ENCODE results near the gene ERBB3.

ERBB3 gene

GRCh38 chr12:56118688-56119357 lies 38.9 kb downstream of the ERBB3 start:
- peak overlapping the region; percentile 64 for H3K9ac ChIP-seq
- no peaks in the 10 kb centered on the region for H3K27me3 ChIP-seq (ENCODE audit: control insufficient read depth, insufficient read depth, low read length)
- H3K4me1 ChIP-seq, result peaks cover 11% of the 10 kb centered on the region
- no peaks in the 10 kb centered on the region for H3K9me3 ChIP-seq (ENCODE audit: control insufficient read depth, low read length)
- peak overlapping the region; percentile 94 for H3K4me2 ChIP-seq (ENCODE audit: low read length)
- peak overlapping the region; percentile 81 for H2AFZ ChIP-seq
- peak overlapping the region; percentile 98 for H3K4me3 ChIP-seq (ENCODE audit: low read depth, low read length)
- TF ChIP-seq CTCF (IDR thresholded peaks at IDR 0.05), result no peak
- peaks cover 2% of the 10 kb centered on the region for H3K79me2 ChIP-seq
- no peaks in the 10 kb centered on the region for H3K36me3 ChIP-seq (ENCODE audit: control insufficient read depth, insufficient read depth, low read length)
- H3K27ac ChIP-seq, result peak overlapping the region; percentile 97

- Histone ChIP-seq H3K9ac (no peak overlapping the region), H2AFZ (peak overlapping the region; percentile 81), H3K79me2 (peaks cover 2% of the 10 kb centered on the region), H3K27me3 (ENCODE audit: control insufficient read depth, insufficient read depth, low read length) (no peaks in the 10 kb centered on the region), H3K4me3 (ENCODE audit: low read depth, low read length) (peak overlapping the region; percentile 98), H3K9me3 (ENCODE audit: control insufficient read depth, low read length) (no peaks in the 10 kb centered on the region), H3K4me2 (ENCODE audit: low read length) (peak overlapping the region; percentile 94), H3K27ac (peak overlapping the region; percentile 97), H3K4me1 (peaks cover 11% of the 10 kb centered on the region), H3K36me3 (ENCODE audit: control insufficient read depth, insufficient read depth, low read length) (no peaks in the 10 kb centered on the region)
- TF ChIP-seq CTCF (IDR thresholded peaks at IDR 0.05), result peak; percentile 93
These were observed 39.4 kb downstream of the ERBB3 start for GRCh38 chr12:56119361-56119796.

GRCh38 chr12:56120158-56120846 lies 40.3 kb downstream of the ERBB3 start:
- Histone ChIP-seq H3K4me3 (ENCODE audit: low read depth, low read length) (no peak overlapping the region), H3K4me2 (ENCODE audit: low read length) (no peak overlapping the region), H3K36me3 (ENCODE audit: control insufficient read depth, insufficient read depth, low read length) (no peaks in the 10 kb centered on the region), H3K4me1 (peaks cover 11% of the 10 kb centered on the region), H3K27me3 (ENCODE audit: control insufficient read depth, insufficient read depth, low read length) (no peaks in the 10 kb centered on the region), H3K79me2 (peaks cover 2% of the 10 kb centered on the region), H3K9me3 (ENCODE audit: control insufficient read depth, low read length) (no peaks in the 10 kb centered on the region), H3K9ac (no peak overlapping the region), H3K27ac (peak overlapping the region; percentile 97), H2AFZ (no peak overlapping the region)
- no peak for TF ChIP-seq CTCF (IDR thresholded peaks at IDR 0.05)

- no peaks in the 10 kb centered on the region for H3K36me3 ChIP-seq (ENCODE audit: control insufficient read depth, insufficient read depth, low read length)
- H3K4me2 ChIP-seq (ENCODE audit: low read length), result no peak overlapping the region
- H3K79me2 ChIP-seq, result peaks cover 2% of the 10 kb centered on the region
- H3K27ac ChIP-seq, result no peak overlapping the region
- no peak overlapping the region for H2AFZ ChIP-seq
- no peak overlapping the region for H3K4me3 ChIP-seq (ENCODE audit: low read depth, low read length)
- H3K4me1 ChIP-seq, result peaks cover 12% of the 10 kb centered on the region
- no peaks in the 10 kb centered on the region for H3K9me3 ChIP-seq (ENCODE audit: control insufficient read depth, low read length)
- H3K27me3 ChIP-seq (ENCODE audit: control insufficient read depth, insufficient read depth, low read length), result no peaks in the 10 kb centered on the region
- no peak for TF ChIP-seq CTCF (IDR thresholded peaks at IDR 0.05)
- no peak overlapping the region for H3K9ac ChIP-seq
These were observed 41.4 kb downstream of the ERBB3 start for GRCh38 chr12:56121204-56121870.
